Activated CD4-positive, alpha-beta T cell treated with anti-CD3 and anti-CD28 coated beads, Interleukin-2, amount 50 U/mL, for 1 hour (primary cell): ENCODE data around the gene ATL2.
"Not testable (repeated sequence)": the region's sequence is repeated elsewhere in the genome, so short reads cannot be mapped to it uniquely, and the experiment has no call there.

ENCODE experiments used
- DNase-seq: peaks from one replicate; pipeline ENCODE4 v3.0.0-alpha.2; 2020

Gene ATL2

GRCh38 chr2:38268691-38269327, 108.3 kb downstream of the ATL2 start:
- no peak for DNase-seq

DNA sequence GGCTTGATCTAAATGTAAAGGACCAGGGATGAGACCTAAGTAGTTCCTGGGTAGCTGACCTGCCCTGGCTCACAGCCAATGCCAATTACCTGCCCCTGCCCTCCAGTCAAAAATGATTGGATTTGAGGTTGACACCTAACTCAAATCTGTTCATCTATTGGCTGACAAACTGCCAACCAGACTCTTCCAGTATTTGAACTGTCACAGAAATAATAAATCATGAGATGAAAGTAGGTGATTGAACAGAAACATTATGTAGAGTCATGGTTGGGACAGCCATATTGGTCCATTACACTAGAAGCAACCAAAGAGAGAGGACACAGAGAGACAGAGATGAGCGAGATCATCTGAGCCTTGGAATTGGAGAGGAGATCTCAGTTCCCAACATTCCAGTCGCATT, 109.1 kb downstream of the ATL2 start:
- DNase-seq = no peak

GRCh38 chr2:38267270-38267925, 109.7 kb downstream of the ATL2 start:
- no peak for DNase-seq

DNA sequence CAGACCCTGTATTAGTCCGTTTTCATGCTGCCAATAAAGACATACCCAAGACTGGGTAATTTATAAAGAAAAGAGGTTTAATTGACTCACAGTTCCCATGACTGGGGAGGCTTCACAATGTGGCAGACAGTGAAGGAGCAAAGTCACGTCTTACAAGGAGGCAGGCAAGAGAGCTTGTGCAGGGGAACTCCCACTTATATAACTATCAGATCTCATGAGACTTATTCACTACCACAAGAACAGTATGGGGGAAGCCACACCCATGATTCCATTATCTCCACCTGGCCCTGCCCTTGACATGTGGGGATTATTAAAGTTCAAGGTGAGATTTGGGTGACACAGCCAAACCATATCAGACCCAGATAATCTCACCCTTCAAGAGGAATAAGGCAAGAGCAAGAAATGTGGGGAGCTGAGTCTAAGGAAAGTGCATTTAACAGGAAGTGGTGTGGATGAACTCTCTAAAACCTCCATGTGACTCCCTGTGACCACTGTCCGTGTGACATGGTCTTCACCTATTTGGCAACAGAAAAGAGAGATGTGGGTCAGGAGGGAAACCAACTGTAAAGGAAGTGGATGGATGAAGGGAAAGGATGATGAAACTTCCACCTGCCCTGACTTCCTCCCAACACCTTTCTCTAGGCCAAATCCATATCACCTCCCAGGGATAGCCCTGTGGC, 110.6 kb downstream of the ATL2 start:
- no peak for DNase-seq

GRCh38 chr2:38265461-38265860, 111.6 kb downstream of the ATL2 start:
- DNase-seq = no peak

GRCh38 chr2:38264396-38265221, 112.5 kb downstream of the ATL2 start:
- no peak for DNase-seq

- no peak for DNase-seq
Measured at GRCh38 chr2:38263293-38263692, 113.8 kb downstream of the ATL2 start.

DNA sequence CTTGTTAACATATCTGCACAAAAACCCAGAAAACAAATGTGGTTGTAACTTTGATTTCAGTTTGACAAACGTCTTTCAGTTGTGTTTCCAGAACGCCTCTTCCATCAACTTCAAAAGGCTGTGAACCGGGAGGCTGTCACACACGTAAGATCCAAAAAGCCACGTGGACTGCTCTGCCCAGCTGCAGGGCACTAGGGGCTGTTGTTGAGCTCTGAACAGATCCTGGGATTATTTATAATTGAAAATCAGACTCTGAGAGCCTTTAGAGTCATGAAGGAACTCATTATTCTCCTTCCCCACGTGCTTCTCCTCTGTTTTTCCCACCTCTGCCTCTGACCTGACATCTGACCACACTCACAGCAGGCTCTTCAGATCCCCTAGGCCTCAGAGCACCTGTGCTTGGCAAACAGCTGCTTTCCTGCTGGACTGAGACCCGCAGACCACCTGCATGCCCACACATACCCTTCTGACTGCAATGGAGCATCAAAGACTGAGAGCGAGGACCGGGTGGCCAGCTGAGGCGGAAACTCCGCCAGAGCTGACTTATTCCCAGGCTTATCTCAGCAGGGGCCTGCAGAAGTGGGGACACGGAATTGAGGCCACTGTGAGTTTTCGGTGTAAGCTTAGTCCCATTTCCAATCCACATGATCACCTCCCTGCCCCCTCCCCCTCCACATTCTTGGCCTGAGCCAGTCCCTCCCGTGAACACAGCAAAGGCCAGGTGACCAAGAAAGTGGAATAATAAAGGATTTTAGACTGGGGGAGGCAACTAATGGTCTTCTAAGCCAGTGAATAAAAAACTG, 114.8 kb downstream of the ATL2 start:
- no peak for DNase-seq

DNA sequence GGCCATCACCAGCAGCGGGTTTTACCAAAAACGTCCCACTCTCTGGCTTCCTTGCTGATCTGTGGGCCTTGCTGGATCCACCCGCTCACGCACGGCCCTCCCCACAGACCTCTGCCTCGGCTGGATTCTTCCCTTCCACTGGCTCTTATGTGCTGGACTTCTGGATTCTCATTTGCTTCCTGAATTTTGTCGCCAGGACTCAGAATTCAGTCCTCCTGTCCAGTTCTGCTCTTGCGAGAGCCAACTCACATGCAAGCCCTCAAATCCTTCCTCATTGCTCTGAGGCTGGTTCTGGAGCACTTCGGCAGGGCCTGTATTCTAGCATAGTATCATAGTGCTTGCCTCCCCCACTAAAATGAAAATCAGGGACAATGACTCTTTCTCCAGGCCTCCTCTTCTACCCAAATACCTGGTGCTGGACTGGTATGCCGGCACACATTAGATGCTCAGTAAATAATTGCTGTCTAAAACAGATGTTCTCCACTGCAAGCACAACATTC, 115.5 kb downstream of the ATL2 start:
- DNase-seq = no peak

GRCh38 chr2:38260972-38261371, 116.1 kb downstream of the ATL2 start:
- no peak for DNase-seq

DNA sequence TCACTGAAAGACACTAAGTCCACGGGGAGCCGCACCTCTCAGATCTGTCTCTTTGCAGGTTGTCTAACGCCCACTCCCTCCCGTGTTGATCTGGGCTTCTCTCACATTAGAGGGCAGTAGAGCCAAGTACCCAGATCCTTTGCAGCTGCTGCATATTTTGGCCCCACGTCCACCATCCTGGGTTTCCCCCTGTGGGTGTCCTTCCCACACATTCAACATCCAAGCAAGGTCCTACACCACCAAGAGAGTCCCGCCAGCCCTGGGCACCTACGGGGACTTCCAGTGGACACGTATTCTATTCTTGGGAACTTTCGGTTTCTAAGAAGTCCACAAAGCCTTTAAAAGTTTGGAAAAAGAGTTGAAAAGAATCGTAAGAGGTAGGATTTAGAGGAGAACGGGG, 116.6 kb downstream of the ATL2 start:
- DNase-seq = no peak

GRCh38 chr2:38259311-38259710, 117.8 kb downstream of the ATL2 start:
- no peak for DNase-seq

- DNase-seq = not testable (repeated sequence)
Measured at GRCh38 chr2:38257680-38258079, 119.4 kb downstream of the ATL2 start.

GRCh38 chr2:38256610-38257009, 120.5 kb downstream of the ATL2 start:
- DNase-seq = no peak

DNA sequence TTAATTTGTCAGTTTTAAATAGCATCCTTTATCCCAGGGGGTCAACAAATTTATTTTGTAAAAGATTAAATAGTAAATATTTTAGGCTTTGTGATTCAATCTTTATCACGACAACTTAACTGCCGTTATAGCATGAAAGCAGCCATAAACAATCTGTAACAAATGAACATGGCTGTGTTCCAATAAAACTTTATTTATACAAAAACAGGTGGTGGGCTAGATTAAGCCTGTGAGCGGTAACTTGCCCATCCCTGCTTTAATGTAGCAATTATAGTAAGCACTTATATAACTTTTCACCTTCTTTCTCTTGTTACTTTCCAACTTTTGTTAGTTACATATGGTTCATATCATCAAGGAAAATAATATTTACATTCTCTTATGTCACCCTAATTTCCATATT, 121.9 kb downstream of the ATL2 start:
- no peak for DNase-seq

GRCh38 chr2:38254796-38255195, 122.3 kb downstream of the ATL2 start:
- no peak for DNase-seq

DNA sequence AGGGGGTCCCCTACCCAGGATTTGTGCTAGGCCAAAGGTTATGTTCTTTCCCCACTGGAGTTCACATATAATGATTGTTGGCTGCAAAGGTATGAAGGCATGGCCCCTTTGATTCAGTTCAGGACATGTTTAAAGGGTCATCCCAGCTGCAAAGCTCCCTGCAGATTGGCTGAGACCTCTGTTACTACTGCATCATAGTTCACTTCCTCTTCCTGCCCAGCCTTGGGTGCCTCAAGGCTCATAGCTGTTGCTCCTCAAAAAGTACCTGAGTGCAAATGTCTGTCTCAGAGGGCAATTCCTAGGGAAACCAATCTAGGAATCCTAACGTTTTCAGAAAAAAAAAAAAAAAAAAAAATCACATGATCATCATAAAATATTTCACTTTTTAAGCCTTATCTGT, 125.1 kb downstream of the ATL2 start:
- no peak for DNase-seq

DNA sequence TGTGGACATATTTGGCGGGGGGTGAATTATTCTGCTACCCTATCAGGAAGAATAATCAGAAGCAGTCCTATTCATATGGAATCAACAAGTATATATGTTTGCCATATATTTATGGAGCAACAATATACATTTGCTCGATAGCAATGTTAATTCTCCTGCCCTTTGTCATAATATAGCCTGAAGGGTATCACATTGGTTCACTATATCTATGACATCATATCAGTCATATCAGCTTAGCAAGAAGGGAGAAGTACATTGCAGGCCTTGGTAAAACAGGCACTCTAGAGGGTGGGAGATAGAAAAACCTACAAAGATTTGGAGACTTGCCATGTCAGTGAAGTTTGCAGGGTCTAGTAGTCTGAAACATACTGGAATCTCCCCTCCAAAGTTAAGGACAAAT, 128.4 kb downstream of the ATL2 start:
- no peak for DNase-seq

- DNase-seq = no peak
Measured at GRCh38 chr2:38248255-38248654, 128.8 kb downstream of the ATL2 start.

GRCh38 chr2:38246105-38246504, 131.0 kb downstream of the ATL2 start:
- no peak for DNase-seq

- DNase-seq = no peak
Measured at GRCh38 chr2:38245114-38245641, 131.9 kb downstream of the ATL2 start.

DNA sequence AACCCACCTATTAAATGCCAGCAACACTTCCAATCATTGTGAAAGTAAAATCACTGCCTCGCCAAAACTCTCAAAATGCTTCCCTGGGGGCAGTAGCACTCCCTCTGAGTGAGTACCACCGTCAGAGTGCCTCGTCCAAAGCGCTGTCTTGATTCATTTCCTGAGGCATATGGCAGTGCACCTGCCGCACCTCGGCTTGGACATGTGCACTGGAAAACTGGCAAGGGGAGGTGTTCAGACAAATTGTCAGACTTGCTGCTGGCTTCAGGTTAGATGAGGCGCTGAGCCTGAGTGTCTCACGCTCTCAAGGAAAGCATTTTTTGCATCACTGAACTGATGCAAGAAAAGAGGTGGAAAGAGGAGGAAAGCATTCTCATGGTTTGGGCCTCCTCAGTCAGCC, 132.8 kb downstream of the ATL2 start:
- DNase-seq = no peak
